Fibroblast of skin of left quadriceps (primary cell): ENCODE data around the gene PXK.
"Not testable (repeated sequence)": the region's sequence is repeated elsewhere in the genome, so short reads cannot be mapped to it uniquely, and the experiment has no call there.

Experiments
- DNase-seq, 2 experiments: peaks; one replicate each; pipeline ENCODE4 v3.0.0-alpha.2; 2013; ENCODE audit warnings: low read depth in 2 of 2

The PXK gene

DNA sequence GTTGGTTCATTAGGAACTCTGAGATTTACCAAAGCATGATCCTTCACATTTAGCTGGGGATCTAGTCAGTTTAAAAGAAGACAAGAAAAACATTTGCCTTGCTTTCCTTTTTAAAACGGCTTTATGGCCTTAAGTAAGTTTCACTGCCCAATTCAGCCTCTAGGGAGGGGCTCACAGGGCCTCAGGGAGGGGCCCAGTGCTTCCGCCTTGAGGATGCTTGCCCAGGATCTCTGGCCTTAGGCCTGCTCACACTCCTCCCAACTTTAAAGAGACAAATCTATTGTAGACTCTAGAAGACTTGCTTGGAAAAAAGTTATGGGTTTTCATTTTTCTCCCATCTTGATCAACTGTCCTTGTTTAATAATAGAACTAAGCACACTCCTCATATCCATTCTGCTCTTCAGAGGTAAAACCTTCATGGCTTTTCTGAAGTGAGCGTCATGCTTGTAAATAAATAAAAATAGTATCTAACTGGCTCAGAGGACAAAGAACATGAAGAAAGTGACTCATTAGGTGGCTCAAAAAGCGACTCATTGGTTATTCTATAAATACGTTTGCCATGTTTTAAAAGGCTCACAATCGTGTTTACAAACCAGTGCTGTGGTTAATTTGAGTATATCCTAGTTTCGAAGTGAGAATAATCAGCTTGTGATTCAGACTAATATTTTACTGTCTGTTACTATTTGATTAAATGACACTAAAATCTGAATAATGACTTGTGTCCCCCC is 87.3 kb downstream of the PXK start:
- no peak for DNase-seq

DNA sequence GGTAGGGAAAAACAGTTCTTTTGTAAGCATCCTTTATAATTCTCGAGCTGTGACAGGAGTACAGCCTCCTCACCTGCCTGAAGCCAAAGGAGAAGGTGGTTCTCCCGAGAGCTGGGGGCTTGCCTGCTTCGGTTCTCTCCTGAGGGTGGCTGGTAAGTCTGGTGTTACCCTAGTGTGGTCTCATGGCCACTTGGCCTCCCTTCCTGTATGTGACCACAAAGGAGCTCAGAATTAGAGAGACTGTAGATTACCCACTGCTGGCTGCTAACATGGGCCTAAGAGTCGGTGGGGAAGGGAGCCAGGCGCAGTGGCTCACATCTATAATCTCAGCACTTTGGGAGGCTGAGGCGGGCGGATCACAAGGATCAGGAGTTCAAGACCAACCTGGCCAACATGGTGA is 88.3 kb downstream of the PXK start:
- DNase-seq: no peak

DNA sequence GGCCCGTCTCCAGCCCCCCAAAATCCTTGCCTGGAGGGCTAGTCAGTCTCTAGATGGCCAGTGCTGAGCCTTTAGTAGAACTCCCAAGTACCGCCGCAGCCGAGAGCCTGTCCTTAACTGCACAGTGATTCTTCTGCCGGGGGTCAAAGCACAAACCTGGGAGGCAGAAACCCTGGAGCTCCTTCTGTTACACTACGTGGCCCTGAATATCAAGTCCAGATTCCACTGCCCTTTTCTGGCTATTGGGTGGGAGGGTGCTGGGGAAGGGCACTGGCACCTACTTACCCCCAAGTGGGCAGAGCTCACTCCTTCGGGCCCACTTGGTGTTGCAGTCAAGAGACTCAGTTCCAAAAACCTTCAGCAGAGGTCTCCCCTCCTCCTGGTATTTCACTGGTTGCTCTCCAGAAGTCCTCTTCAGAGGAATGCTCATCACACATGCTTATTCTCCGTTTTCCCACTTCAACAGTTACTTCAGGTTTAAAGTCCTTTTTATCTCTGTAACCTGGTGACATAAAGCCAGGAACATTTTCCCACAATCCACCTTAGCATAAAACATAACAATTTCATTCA is 90.1 kb downstream of the PXK start:
- DNase-seq: no peak

DNA sequence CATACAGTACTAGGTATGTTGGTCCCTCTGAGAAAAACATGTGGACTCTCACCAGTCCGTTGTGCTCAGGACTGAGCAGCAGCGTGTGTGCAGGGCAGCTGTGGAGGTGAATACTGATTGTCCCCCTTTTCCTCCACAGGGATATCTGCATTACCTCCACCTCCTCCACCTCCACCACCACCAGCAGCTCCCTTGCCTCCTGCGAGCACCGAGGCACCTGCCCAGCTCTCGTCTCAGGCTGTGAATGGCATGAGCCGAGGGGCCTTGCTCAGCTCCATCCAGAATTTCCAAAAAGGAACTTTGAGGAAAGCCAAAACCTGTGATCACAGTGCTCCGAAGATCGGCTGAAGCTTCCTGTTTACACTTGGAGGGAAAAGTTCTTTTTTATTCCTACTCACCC is 91.9 kb downstream of the PXK start:
- no peak for DNase-seq

DNA sequence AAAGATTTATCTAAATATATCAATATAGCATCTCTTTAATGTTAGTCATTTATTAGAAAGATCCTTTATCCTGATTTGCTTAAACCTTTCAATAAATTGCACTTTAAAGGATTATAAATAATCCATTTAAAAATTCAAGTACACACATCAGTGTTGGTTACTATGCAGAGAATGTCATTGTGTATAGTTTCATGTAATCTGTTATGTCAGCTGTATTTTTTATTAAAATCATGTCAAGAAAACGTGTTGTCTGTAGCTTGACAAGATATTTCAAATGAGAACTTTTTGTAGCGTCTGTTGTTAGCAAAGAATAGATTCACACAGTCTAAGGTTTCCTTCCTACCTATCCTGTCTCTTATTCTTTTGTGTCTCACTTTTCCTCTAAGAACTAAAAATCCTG is 93.1 kb downstream of the PXK start:
- no peak for DNase-seq

DNA sequence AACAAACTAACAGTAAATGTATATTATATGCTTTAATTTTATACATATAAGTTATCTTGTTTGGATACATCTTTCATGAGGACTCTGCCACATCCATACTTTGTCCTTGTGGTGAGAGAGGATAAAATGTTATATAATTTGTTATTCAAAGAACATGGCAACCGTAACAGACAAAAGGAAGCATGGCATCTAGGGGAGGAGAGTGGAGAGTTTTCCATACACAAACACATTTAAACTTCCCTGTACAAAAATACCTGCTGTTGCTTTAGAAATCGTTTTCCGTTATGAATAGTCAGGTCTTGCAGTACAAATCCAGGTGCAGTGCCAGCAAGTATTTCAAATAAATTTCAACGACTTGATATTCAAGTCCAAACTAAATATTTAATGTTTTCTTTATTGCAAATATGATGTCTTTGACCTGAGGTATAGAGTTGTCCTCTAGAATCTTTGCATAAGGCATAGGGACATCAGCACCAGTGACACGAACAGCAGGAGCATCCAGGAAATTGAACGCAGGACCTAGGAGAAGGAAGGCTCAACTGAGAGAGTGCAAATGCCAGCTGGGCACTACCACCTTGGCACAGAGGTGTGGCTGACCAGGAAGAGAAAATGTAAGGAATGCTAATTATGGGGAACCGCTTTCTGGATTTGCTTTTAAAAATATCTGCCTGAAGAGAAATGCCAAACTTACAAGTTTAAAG is 95.1 kb downstream of the PXK start:
- DNase-seq: no peak

DNA sequence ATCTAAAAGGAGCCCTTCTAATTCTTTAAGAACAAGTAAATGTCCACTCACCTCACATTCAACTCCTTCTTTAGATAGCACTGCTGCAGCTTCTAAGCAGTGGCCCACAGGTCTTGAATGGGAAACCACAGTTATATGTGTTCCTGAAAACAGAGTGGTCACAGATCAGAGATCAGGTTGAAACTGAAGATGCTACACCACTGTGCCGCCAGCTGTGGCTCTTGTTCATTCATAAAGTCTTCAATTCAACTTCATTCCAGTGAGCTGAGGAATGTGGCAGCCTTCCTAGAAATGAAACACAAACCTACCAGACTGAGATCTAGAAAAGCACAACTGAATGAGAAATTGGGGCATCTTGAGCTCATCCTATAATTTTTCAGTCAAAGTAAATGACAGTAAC is 97.0 kb downstream of the PXK start:
- no peak for DNase-seq

DNA sequence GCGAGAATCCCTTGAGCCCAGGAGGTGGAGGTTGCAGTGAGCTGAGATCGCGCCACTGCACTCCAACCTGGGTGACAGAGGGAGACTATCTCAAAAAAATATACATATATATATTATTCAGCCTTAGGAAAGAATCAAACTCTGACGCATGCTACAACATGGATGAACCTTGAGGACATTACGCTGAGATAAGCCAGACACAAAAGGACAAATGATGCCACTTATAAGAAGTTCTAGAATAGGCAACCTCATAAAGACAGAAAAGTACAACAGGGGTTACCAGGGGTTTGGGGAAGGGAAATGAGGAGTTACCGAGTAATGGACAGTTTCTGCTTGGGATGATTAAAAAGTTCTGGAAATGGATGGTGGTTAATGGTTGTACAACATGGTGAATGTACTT is 100.2 kb downstream of the PXK start:
- DNase-seq: no peak

DNA sequence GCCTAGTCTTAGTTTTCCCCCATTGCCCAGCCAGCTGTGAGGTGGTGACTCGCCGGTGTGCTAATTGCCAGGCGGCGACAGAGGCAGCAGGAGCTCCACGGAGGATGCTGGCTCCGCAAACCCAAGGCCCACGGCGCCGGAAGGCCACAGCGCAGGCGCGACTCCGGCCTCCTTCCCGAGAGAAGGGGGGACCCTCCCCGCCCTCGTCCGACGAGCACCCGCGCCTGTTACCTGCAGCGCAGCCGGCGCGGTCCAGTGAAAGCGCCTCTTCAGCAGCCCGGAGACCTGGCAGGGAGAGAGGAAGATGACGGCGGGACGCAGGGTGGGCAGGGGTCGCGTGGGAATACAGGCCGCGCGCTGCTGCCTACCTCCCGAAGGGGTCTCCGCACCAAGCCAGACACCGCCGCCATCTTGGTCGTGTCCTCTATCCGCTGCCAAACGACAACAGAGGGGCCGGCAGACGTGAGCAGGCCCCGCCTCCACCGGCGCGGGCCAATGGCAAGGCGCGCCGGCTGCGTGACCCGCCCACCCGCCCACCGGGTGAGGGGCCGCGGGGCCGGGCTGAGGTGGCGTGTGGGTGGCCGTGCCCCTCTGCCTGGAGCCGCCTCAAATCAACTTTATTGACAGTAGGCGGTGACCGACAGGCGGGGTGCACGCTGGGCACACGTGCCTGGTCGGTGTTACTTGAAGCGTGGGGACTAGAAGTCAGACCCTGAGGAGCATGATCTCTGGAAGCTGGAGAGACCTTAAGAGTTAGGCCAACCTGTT is 100.9 kb downstream of the PXK start, which contains the start of gene PDHB:
TSS of gene PDHB (minus strand) at position 433 of the 768 bp plus-strand sequence. CDS start at position 410, 23 bp downstream.
- peak; percentile 71 to 72 for DNase-seq

DNA sequence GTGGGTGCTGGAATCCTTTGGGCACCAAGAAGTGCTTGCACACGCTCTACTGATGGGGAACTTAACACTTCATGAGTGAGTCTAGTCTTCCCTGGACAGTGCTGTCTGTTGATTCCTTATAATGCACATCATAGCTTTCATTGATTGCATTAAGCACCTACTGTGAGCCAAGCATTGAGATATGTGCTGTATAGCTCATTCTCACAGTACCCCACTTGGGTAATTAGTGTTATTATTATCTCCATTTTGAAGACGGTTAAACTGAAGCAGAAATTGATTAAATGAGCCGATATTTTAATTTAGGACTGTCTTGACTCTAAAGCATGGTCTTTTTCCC is 101.4 kb downstream of the PXK start:
- no peak for DNase-seq

DNA sequence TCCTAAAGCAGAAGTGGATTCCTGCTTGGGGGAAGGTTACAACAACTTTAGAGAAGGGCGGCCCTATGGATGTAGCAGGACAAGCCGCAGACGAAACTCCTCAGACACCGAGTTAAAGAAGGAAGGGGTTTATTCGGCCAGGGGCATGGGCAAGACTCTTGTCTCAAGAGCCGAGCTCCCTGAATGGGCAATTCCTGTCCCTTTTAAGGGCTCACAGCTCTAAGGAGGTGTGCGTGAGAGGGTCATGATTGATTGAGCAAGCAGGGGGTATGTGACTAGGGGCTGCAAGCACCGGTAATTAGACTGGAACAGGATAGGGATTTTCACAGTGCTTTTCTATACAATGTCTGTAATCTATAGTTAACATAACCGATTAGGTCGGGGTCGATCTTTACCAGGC is 101.8 kb downstream of the PXK start:
- no peak for DNase-seq

DNA sequence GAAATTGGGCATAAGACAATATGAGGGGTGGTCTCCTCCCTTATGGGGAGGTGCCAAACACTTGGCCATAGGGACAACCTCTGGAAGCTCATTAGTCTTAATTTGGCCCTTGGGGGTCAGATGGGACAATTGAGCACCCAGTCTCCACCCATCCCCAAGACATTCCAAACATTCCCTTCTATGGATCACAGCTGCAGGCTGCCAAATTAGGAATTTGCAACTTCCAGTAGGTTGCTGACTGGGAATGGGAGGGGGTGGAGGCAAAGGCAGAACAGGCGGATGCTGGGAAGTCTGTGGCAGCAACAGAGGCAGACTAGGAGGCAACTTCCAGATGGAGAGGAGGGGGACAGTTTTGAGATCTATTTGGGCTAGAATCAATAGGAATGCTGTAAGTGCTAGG is 102.3 kb downstream of the PXK start:
- peak; percentile 78 to 79 for DNase-seq

DNA sequence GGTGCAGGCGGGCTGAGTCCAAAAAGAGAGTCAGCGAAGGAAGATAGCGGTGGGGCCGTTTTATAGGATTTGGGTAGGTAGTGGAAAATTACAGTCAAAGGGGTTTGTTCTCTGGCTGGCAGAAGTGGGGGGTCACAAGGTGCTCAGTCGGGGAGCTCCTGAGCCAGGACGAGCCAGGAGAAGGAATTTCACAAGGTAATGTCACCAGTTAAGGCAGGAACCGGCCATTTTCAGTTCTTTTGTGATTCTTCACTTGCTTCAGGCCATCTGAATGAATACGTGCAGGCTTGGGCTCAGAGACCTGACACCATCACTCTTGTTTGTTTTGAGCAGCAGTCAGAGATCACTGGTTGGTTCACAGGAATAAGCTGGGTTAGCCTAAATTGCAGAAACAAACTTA is 104.6 kb downstream of the PXK start:
- DNase-seq: not testable (repeated sequence)

DNA sequence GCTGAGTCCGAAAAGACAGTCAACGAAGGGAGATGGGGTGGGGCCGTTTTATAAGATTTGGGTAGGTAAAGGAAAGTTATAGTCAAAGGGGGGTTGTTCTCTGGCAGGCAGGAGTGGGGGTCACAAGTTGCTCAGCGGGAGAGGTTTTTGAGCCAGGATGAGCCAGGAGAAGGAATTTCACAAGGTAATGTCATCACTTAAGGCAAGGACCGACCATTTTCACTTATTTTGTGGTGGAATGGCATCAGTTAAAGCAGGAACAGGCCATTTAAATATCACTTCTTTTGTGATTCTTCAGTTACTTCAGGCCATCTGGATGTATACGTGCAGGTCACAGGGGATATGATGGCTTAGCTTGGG is 108.3 kb downstream of the PXK start:
- DNase-seq: not testable (repeated sequence)

DNA sequence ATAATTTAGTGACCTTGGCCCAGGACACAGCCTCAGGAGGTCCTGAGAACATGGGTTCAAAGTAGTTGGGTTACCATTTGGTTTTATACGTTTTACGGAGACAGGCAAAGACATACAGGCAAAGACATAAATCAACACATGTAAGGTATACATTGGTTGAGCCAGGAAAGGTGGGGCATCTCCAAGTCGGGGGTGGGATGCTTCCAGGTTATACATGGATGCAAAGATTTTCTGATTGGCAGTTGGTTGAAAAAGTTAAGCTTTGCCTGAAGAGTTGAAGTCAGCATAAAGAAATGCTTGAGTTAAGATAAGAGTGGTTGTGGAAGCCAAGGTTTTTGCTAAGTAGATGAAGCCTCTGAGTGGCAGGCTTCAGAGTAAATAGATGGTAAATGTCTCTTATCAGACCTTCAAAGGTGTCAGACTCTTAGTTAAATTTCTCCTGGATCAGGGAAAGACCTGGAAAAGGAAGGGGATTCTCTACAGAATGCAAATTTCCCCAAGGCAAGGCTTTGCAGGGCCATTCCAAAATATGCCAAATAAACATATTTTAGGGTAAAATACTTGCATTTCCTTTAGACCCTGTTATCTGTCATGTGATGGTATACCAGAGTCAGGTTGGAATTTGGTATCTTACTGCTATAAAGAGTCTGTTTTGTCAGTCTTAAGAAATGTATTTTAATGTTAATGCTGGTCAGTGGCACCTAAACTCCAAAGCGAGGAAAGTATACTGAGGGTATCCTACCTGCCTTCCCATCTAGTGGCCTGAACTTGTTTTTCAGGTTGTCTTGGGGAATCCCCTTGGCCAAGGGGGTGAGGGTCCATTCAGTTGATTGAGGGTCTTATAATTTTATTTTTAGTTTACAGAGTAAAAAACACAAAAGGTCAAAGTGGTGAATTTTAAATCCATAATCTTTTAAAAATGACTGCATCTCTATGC is 109.1 kb downstream of the PXK start:
- DNase-seq: no peak

DNA sequence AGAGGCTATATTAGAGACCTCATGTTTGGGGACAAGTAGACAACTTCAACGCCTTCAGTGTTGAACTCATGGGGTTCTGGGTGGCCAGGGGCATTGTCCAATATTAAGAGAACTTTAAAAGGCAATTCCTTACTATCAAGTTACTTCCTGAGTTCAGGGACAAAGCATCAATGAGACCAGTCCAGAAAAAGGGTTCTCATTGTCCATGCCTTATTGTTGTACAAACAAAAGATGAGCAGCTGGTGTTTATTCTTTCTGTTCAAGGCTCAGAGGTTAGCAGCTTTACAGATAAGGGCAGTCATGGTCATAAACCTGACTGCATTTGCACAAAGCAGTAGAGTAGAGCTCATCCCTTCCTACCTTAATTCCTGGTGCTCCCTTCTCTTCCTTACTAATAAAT is 119.5 kb downstream of the PXK start:
- DNase-seq: no peak

DNA sequence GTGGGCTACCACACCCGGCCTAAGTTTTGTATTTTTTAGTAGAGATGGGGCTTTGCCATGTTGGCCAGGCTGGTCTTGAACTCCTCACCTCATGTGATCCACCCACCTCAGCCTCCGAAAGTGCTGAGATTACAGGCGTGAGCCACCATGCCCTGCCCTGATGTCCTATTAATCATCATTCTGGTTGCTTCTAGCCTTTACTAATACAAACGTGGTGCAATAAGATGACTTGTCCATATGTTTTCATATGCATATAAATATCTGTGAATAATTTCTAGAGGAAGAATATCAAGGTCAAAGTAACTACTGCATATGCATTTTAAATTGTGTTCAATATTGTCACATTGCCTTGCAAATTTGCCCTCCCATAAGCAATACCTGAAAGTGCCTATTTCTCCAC is 126.5 kb downstream of the PXK start:
- DNase-seq: no peak

DNA sequence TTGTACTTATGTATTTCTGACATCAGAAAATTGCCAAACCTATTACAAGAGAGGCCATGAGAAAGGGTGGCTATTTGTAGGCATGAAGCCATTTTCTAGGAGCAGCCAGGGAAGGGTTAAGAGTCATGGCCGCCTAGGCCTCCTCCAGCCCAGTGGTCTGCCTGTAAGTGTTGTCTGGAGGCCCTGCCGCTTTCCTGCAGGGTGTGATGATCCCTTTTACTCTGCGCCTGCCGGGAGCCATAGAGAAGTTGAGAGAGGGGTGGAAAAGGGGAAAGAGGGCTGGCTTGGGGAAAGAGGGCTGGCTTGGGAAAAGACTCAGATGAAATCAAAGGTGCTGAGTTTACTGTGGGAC is 130.1 kb downstream of the PXK start:
- no peak for DNase-seq

DNA sequence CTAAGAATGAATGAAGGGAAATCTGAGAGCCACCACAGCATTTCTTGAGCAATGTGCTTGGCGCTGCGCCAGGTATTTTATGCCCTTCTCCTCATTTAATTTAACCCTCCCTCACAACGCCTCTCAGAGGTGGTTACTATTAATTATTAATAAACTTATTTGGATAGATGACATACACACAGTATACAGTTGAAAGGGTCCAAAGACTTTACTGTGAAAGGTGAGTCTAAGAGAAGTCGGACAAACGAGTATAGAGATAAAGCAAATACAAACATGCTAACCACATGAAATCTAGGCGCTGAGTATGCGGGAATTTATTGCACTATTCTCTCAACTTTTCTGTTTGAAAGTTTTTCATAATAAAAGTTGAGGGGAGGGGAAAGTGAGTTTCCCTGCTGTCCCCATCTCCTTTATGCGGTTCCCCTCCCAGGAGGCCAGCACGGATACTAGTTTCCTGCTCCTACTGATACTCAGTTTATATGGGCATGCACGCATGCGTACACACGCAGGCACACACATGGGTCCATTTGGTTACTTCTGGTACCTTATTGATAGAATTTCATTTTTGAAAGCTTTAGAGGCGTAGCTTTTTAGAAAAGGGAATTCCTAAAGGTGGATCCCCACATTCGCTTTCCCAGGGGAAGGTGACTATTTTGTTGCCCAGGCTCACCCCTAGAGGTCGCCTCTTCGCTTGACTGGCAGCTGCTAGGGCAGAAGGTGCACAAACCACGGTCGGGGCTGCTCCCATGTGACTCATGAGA is 130.7 kb downstream of the PXK start:
- peak; percentile 65 to 72 for DNase-seq

DNA sequence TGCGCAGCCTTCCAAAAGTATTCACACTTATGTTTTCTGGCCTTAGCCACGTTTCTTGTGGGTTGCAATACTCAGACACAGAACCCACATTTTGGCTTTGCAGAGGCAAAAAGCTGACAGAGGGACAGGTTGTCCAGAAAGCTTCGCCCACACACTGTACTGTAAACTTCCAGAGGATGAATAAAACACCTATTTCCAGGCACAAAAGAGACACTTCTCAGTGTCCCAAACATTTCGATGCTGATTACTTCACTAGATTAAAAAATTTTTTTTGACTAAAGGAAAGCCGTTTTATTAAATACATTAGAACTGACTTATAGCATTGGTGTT is 131.2 kb downstream of the PXK start:
- DNase-seq: no peak

DNA sequence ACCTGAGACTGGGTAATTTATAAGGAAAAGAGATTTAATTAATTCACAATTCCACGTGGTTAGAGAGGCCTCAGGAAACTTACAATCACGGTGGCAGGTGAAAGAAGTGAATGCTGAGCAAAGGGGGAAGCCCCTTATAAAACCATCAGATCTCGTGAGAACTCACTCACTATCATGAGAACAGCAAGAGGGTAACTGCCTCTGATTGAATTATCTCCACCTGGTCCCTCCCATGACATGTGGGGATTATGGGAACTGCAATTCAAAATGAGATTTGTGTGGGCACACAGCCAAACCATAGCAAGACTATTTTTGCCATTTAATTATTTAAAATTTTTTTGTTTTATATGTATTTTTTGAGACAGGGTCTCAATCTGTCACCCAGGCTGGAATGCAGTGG is 132.2 kb downstream of the PXK start:
- no peak for DNase-seq
